H1 (cell line): ENCODE data around the gene DLGAP5. TPM values are rescaled to one million over a fixed set of nuclear protein-coding genes. Genes with fewer than 3 reads are reported as not detected.

Source experiments
- CTCF ChIA-PET: fragments of 300-600 bp; sonication (Branson Sonifier 250); formaldehyde crosslinking; loops from one replicate; lab custom pipeline; 2021; ENCODE audit not compliant: partially characterized antibody; lab: Charles Lee
- POLR2A ChIA-PET: fragments of 300-600 bp; sonication (Branson Sonifier 250); formaldehyde crosslinking; loops from one replicate; lab custom pipeline; 2021; ENCODE audit warnings: inconsistent platforms; ENCODE audit not compliant: partially characterized antibody; lab: Charles Lee
- DNase-seq, 2 experiments: peaks; one replicate each; pipeline versions ENCODE4 v3.0.0 to v3.0.0-alpha.2; 2010 to 2022; ENCODE audit warnings: low spot score in 2 of 2, low read depth in 1 of 2, mixed read lengths in 1 of 2
- FAIRE-seq: peaks from 2 replicates; lab custom pipeline; 2011; peaks lifted over from hg19 to GRCh38; lab: Jason Lieb, UNC
- H2AFZ ChIP-seq: 2 replicates; pipeline ENCODE4 v1.8.1; 2012; ENCODE audit warnings: low read length, inconsistent platforms
- H2AK5ac ChIP-seq: 2 replicates; pipeline ENCODE4 v1.6.1; 2013; ENCODE audit warnings: low read depth, low read length
- H2BK120ac ChIP-seq: replicated peaks from 2 replicates; pipeline ENCODE3; 2013; ENCODE audit warnings: low read depth, low read length, inconsistent platforms
- H2BK12ac ChIP-seq: 2 replicates; pipeline ENCODE4 v1.6.1; 2013; ENCODE audit warnings: low read depth, low read length
- H2BK15ac ChIP-seq: 2 replicates; pipeline ENCODE4 v1.6.1; 2013; ENCODE audit warnings: low read length
- H2BK20ac ChIP-seq: 2 replicates; pipeline ENCODE4 v1.6.1; 2013; ENCODE audit warnings: low read length
- H2BK5ac ChIP-seq: 2 replicates; pipeline ENCODE4 v1.6.1; 2013; ENCODE audit warnings: low read depth, low read length
- H3K14ac ChIP-seq: 2 replicates; pipeline ENCODE4 v1.6.1; 2013; ENCODE audit warnings: inconsistent platforms; ENCODE audit not compliant: insufficient read length
- H3K18ac ChIP-seq: 2 replicates; pipeline ENCODE4 v1.6.1; 2013; ENCODE audit warnings: low read length; ENCODE audit errors: extremely low read depth
- H3K23ac ChIP-seq: 2 replicates; pipeline ENCODE4 v1.6.1; 2013; ENCODE audit warnings: inconsistent platforms; ENCODE audit not compliant: insufficient read length
- H3K23me2 ChIP-seq: 2 replicates; pipeline ENCODE4 v1.6.1; 2013; ENCODE audit warnings: low read depth, low read length
- H3K27ac ChIP-seq: 2 replicates; pipeline ENCODE4 v1.6.1; 2011; ENCODE audit warnings: low read depth, low read length, inconsistent platforms
- H3K27me3 ChIP-seq, 4 experiments: replicated peaks in 1 of 4; 1 replicate in 1 of 4; 2 replicates in 3 of 4; pipeline versions ENCODE4 v1.6.1 to v1.8.1; 2011 to 2013; ENCODE audit warnings: low read length in 3 of 4, mild to moderate bottlenecking in 3 of 4, inconsistent platforms in 2 of 4, mixed read lengths in 2 of 4, moderate library complexity in 1 of 4; ENCODE audit not compliant: control insufficient read depth in 3 of 4, insufficient read depth in 3 of 4; ENCODE audit errors: extremely low read depth in 1 of 4
- H3K36me3 ChIP-seq, 4 experiments: 2 replicates each; pipeline versions ENCODE4 v1.6.1 to v1.8.1; 2011 to 2013; ENCODE audit warnings: mild to moderate bottlenecking in 4 of 4, low read length in 3 of 4, moderate library complexity in 2 of 4, control low read depth in 1 of 4, inconsistent platforms in 1 of 4; ENCODE audit not compliant: insufficient read depth in 4 of 4, control insufficient read depth in 2 of 4
- H3K4ac ChIP-seq: replicated peaks from 2 replicates; pipeline ENCODE3; 2013; ENCODE audit warnings: low read length, low read depth, mixed read lengths, inconsistent platforms; ENCODE audit not compliant: insufficient read length
- H3K4me1 ChIP-seq, 4 experiments: replicated peaks in 1 of 4; 1 replicate in 1 of 4; 2 replicates in 3 of 4; pipeline versions ENCODE4 v1.6.1 to v1.8.1; 2011 to 2013; ENCODE audit warnings: low read length in 3 of 4, inconsistent platforms in 2 of 4, mixed read lengths in 1 of 4; ENCODE audit not compliant: insufficient read depth in 4 of 4, control insufficient read depth in 3 of 4
- H3K4me2 ChIP-seq, 2 experiments: 2 replicates each; pipeline versions ENCODE4 v1.6.1 to v1.8.1; 2011 to 2013; ENCODE audit warnings: low read depth in 2 of 2, low read length in 2 of 2, control low read depth in 1 of 2, inconsistent platforms in 1 of 2, mild to moderate bottlenecking in 1 of 2; ENCODE audit not compliant: insufficient read depth in 1 of 2
- H3K4me3 ChIP-seq, 4 experiments: fragments of 200-600, 300-600 bp in 1 of 4; sonication (generic), shearing (Covaris generic), sonication (Bioruptor Twin) in 1 of 4; 2 replicates each; pipeline versions ENCODE4 v1.5.1 to v1.8.1; 2011 to 2016; ENCODE audit warnings: low read length in 4 of 4, low read depth in 3 of 4, control low read depth in 2 of 4, inconsistent platforms in 2 of 4, mild to moderate bottlenecking in 2 of 4, mixed read lengths in 1 of 4, moderate library complexity in 1 of 4; ENCODE audit not compliant: insufficient read depth in 2 of 4; ENCODE audit errors: extremely low read depth in 1 of 4
- H3K56ac ChIP-seq: replicated peaks from 2 replicates; pipeline ENCODE3; 2013; ENCODE audit warnings: low read depth, mild to moderate bottlenecking, mixed read lengths, low read length, inconsistent platforms; ENCODE audit not compliant: insufficient read length
- H3K79me1 ChIP-seq: 2 replicates; pipeline ENCODE4 v1.6.1; 2013; ENCODE audit warnings: low read depth, low read length, control low read depth
- H3K79me2 ChIP-seq, 2 experiments: 2 replicates each; pipeline versions ENCODE4 v1.6.1 to v1.8.1; 2012 to 2013; ENCODE audit warnings: low read length in 2 of 2, mild to moderate bottlenecking in 2 of 2, inconsistent platforms in 1 of 2; ENCODE audit not compliant: insufficient read depth in 2 of 2, control insufficient read depth in 1 of 2
- H3K9ac ChIP-seq, 4 experiments: replicated peaks in 1 of 4; 1 replicate in 1 of 4; 2 replicates in 3 of 4; pipeline versions ENCODE4 v1.6.1 to v1.8.1; 2011 to 2013; ENCODE audit warnings: low read depth in 3 of 4, low read length in 3 of 4, control low read depth in 2 of 4, mild to moderate bottlenecking in 2 of 4, moderate library complexity in 2 of 4, inconsistent platforms in 1 of 4; ENCODE audit errors: extremely low read depth in 1 of 4
- H3K9me3 ChIP-seq, 2 experiments: 2 replicates each; pipeline versions ENCODE4 v1.6.1 to v1.8.1; 2012 to 2013; ENCODE audit warnings: mild to moderate bottlenecking in 2 of 2, moderate library complexity in 2 of 2, control low read depth in 1 of 2, inconsistent platforms in 1 of 2, low read depth in 1 of 2, low read length in 1 of 2, mixed read lengths in 1 of 2; ENCODE audit not compliant: insufficient read depth in 2 of 2
- H4K20me1 ChIP-seq, 2 experiments: replicated peaks in 1 of 2; 2 replicates each; pipeline versions ENCODE3 to v1.8.1; 2011 to 2013; ENCODE audit warnings: inconsistent platforms in 2 of 2, low read length in 2 of 2, mild to moderate bottlenecking in 1 of 2; ENCODE audit not compliant: insufficient read depth in 2 of 2, control insufficient read depth in 1 of 2
- H4K5ac ChIP-seq: 2 replicates; pipeline ENCODE4 v1.6.1; 2013; ENCODE audit warnings: low read length, low read depth, mixed read lengths, inconsistent platforms; ENCODE audit not compliant: insufficient read length
- H4K8ac ChIP-seq: 2 replicates; pipeline ENCODE4 v1.8.0; 2013; ENCODE audit warnings: mild to moderate bottlenecking, moderate library complexity, low read length, inconsistent platforms; ENCODE audit not compliant: insufficient read depth; ENCODE audit errors: extremely low read depth
- H4K91ac ChIP-seq: replicated peaks from 2 replicates; pipeline ENCODE3; 2013; ENCODE audit warnings: low read length, mixed read lengths, inconsistent platforms; ENCODE audit not compliant: insufficient read length
- ATF2 ChIP-seq: IDR thresholded peaks from 2 replicates; pipeline ENCODE4 v1.6.1; 2012; ENCODE audit warnings: low read length, inconsistent platforms
- BACH1 ChIP-seq: IDR thresholded peaks from 2 replicates; pipeline ENCODE4 v1.6.1; 2012; ENCODE audit warnings: low read length, improper control_type of control experiment
- GABPA ChIP-seq: IDR thresholded peaks from 2 replicates; pipeline ENCODE4 v1.6.1; 2011; ENCODE audit warnings: mild to moderate bottlenecking, low read length, moderate library complexity, borderline replicate concordance; ENCODE audit not compliant: insufficient read depth
- HDAC6 ChIP-seq: IDR thresholded peaks from one replicate; pipeline ENCODE4 v1.7.1; 2012; ENCODE audit warnings: low read depth, mild to moderate bottlenecking, inconsistent platforms, low read length, moderate library complexity
- JUN ChIP-seq: IDR thresholded peaks from 2 replicates; pipeline ENCODE4 v1.6.1; 2011; ENCODE audit warnings: low read depth, mild to moderate bottlenecking, improper control_type of control experiment, low read length
- KDM5A ChIP-seq: fragments of 200-600 bp; IDR thresholded peaks from 2 replicates; pipeline ENCODE4 v1.7.1; 2012; ENCODE audit warnings: mild to moderate bottlenecking, low read length, inconsistent platforms, mixed read lengths
- POLR2AphosphoS5 ChIP-seq: IDR thresholded peaks from 2 replicates; pipeline ENCODE4 v1.6.1; 2011; ENCODE audit warnings: low read depth, low read length
- RAD21 ChIP-seq, 2 experiments: IDR thresholded peaks in 1 of 2; conservative IDR thresholded peaks in 1 of 2; 2 replicates each; pipeline ENCODE4 v1.6.1; 2011; ENCODE audit warnings: low read depth in 2 of 2, low read length in 2 of 2, improper control_type of control experiment in 1 of 2, inconsistent platforms in 1 of 2, mild to moderate bottlenecking in 1 of 2, moderate library complexity in 1 of 2
- RFX5 ChIP-seq: IDR thresholded peaks from 2 replicates; pipeline ENCODE4 v1.6.1; 2011; ENCODE audit warnings: low read depth, low read length, improper control_type of control experiment, borderline replicate concordance
- TBP ChIP-seq: IDR thresholded peaks from 2 replicates; pipeline ENCODE4 v1.6.1; 2011; ENCODE audit warnings: low read depth, low read length, improper control_type of control experiment
- ZNF274 ChIP-seq: IDR thresholded peaks from 2 replicates; pipeline ENCODE4 v1.7.0; 2012; ENCODE audit warnings: low read length, borderline replicate concordance; ENCODE audit errors: extremely low read depth
- WGBS, 2 experiments: shearing (Covaris generic) in 1 of 2; methylation state at CpG; one replicate each; pipeline versions ENCODE4 v1.1.6 to v1.1.7; 2013 to 2015; ENCODE audit warnings: low lambda C conversion rate in 2 of 2, mixed read lengths in 2 of 2, inconsistent platforms in 1 of 2, low coverage in 1 of 2, missing lambda C conversion rate in 1 of 2; ENCODE audit not compliant: insufficient replicate concordance in 2 of 2, insufficient coverage in 1 of 2, insufficient read length in 1 of 2; ENCODE audit errors: extremely low coverage in 1 of 2, missing lambda C conversion rate in 1 of 2; 5-methylcytosine and 5-hydroxymethylcytosine counted together
- polyA plus RNA-seq, 7 experiments: library from polyadenylated mRNA; depleted of rRNA in 3 of 7; stranded (reverse) in 5 of 7; unstranded in 2 of 7; fragments of >200 nt in 5 of 7; fragments of 200-250 nt in 2 of 7; gene quantifications; 1 replicate in 5 of 7; 2 replicates in 1 of 7; 4 replicates in 1 of 7; pipeline versions ENCODE4 v1.2.1 to v1.2.3, GENCODE V29; 2011 to 2013; ENCODE audit warnings: missing spikeins in 2 of 7, mixed read lengths in 2 of 7
- total RNA-seq: library from RNA; stranded (reverse); fragmentation: NEBNext Ultra II Directional; extraction: Animal tissue kit (Norgen Biotek cat#: 25700); gene quantifications from 2 replicates; pipeline ENCODE4 v1.2.1, GENCODE V29; 2021

The DLGAP5 gene
- total and polyA plus RNA-seq, 2 of the 8 experiments (the other 6 are each of a cell fraction or from before 2014, with no cell fraction given), result 16.9 to 155 TPM

- ChIA-PET POLR2A (interaction anchor here (0.6 to 2.4 kb wide), 8 partner anchors 9 to 1285 kb away, joined by 3 to 10 read pairs (median 6); partner anchors contain the start of genes MAPK1IP1L, SOCS4 and WDHD1), CTCF (interaction anchor here (0.9 to 1.8 kb wide), 3 partner anchors 50 to 162 kb away, joined by 3 to 6 read pairs (median 3); no protein-coding TSS in a partner anchor)
- Histone ChIP-seq H3K4me3 (peak overlapping the region; percentile 85 to 99 (median 88); a peak in 6 of 8 replicates), H2BK15ac (no peak overlapping the region), H3K23me2 (peaks cover 6% of the 10 kb centered on the region; the same call in 1 of the 2 replicates), H2BK5ac (no peak overlapping the region), H3K4ac (no peak overlapping the region), H3K79me1 (0 out of 2 replicates have a peak, but pooled peaks cover 2% of the 10 kb centered on the region), H3K56ac (no peak overlapping the region), H4K20me1 (peaks cover 0 to 2% of the 10 kb centered on the region in 2 experiments), H2BK20ac (no peak overlapping the region), H4K5ac (no peak overlapping the region), H2BK12ac (no peak overlapping the region), H3K79me2 (peaks cover 13 to 38% of the 10 kb centered on the region in 2 experiments), H2BK120ac (no peak overlapping the region), H3K36me3 (peaks cover 0 to 11% (median 2%) of the 10 kb centered on the region in 4 experiments; a peak in 2 of 8 replicates), H3K23ac (no peak overlapping the region), H3K27ac (no peak overlapping the region), H4K8ac (no peak overlapping the region), H3K4me1 (peaks cover 0 to 6% (median 4%) of the 10 kb centered on the region in 4 experiments; a peak in 3 of 7 replicates), H2AK5ac (no peak overlapping the region), H3K14ac (no peak overlapping the region), H2AFZ (no peak overlapping the region), H3K27me3 (no peaks in the 10 kb centered on the region), H3K4me2 (peak overlapping the region; percentile 36 to 66; a peak in 3 of 4 replicates), H3K9ac (no peak overlapping the region), H3K9me3 (no peaks in the 10 kb centered on the region), H4K91ac (no peak overlapping the region), H3K18ac (no peak overlapping the region)
- no peak for FAIRE-seq
- no peak for DNase-seq
- WGBS, 2 experiments, result 79% methylated on average over 11 of the region's 11 CpGs; no CpG with 5 or more reads in 1 of the 2 experiments
- TF ChIP-seq GABPA (no peak), BACH1 (no peak), RFX5 (no peak), POLR2AphosphoS5 (no peak), KDM5A (no peak), TBP (no peak), ATF2 (no peak), HDAC6 (no peak), ZNF274 (no peak), JUN (no peak), RAD21 (IDR thresholded peaks at IDR 0.05 in 1 of 2, conservative IDR thresholded peaks at IDR 0.05 in 1 of 2; ENCODE audit: low read depth in 2 of 2, low read length in 2 of 2) (no peak)
These were observed 753 bp upstream of the DLGAP5 start for GRCh38 chr14:55192054-55192621.
